Aortic smooth muscle cell (primary cell): ENCODE results near the gene UXT. TPM values are rescaled to one million over a fixed set of nuclear protein-coding genes. Genes with fewer than 3 reads are reported as not detected.

Experiments used
- total RNA-seq: library from RNA; depleted of rRNA; stranded (reverse); fragments of >200 nt; gene quantifications from 2 replicates; pipeline ENCODE4 v1.2.3, GENCODE V29; 2014

UXT gene
- total RNA-seq = 104 and 120 TPM in 2 replicates

GRCh38 chrX:47658684-47659420 lies at the start of gene UXT:
Gene UXT, minus strand, starts transcription at chrX:47659180. Its CDS starts 253 bp downstream, at chrX:47658927.

GRCh38 chrX:47650164-47651042 lies 8.6 kb downstream of the UXT start, which contains the start of gene ELK1:
Gene ELK1, minus strand, starts transcription at chrX:47650563. Its CDS starts 9,122 bp downstream, at chrX:47641441.

GRCh38 chrX:47629419-47630200 lies 29.4 kb downstream of the UXT start, which contains the start of gene CFP:
Gene CFP, minus strand, starts transcription at chrX:47629930. Its CDS starts 86 bp downstream, at chrX:47629844.

GRCh38 chrX:47619486-47620302 lies 39.3 kb downstream of the UXT start, which contains the start of gene SYN1:
Gene SYN1, minus strand, starts transcription at chrX:47619857. Its CDS starts 129 bp downstream, at chrX:47619728.

Other genes with a start within 250 kb of the UXT start
- gene ZNF41, start 176.0 kb downstream of the UXT start, total RNA-seq = 5.5 and 7.4 TPM in 2 replicates
- 14.7 and 15.1 TPM in 2 replicates for gene ARAF, start 98.0 kb downstream of the UXT start, total RNA-seq
- 439 and 508 TPM in 2 replicates for gene TIMP1, start 76.7 kb downstream of the UXT start, total RNA-seq
- gene SYN1, start 39.3 kb downstream of the UXT start, total RNA-seq = 0.19 and 0.40 TPM in 2 replicates
- gene CFP, start 29.2 kb downstream of the UXT start, total RNA-seq = 0.13 and 0.25 TPM in 2 replicates
- gene ELK1, start 8.6 kb downstream of the UXT start, total RNA-seq = 12.1 and 13.6 TPM in 2 replicates
- 4.5 and 4.8 TPM in 2 replicates for gene ZNF81, start 177.7 kb upstream of the UXT start, total RNA-seq